Panc1 (cell line): ENCODE results near the gene GNA12. TPM values are rescaled to one million over a fixed set of nuclear protein-coding genes. Genes with fewer than 3 reads are reported as not detected.
A peak's percentile ranks its signal among the peaks of the same experiment; 100 is the strongest.

Experiments used
- ATAC-seq: fragments of 200-7000 bp; cut with Tn5 transposase; 2 replicates; pipeline ENCODE4 v1.9.1; 2020; ENCODE audit warnings: mild to moderate bottlenecking, moderate library complexity
- BruUV-seq: library from RNA; stranded (reverse); fragments of 400-500 nt; replicated peaks from 2 replicates; lab custom pipeline; 2021; lab: Mats Ljungman, UMichigan
- CTCF ChIA-PET: fragments of 300-600 bp; sonication (Branson Sonifier 250); formaldehyde crosslinking; loops from one replicate; lab custom pipeline; 2022; ENCODE audit warnings: antibody characterized with exemption; lab: Charles Lee
- POLR2A ChIA-PET: fragments of 300-600 bp; sonication (Branson Sonifier 250); formaldehyde crosslinking; loops from one replicate; lab custom pipeline; 2022; ENCODE audit warnings: antibody characterized with exemption; lab: Charles Lee
- DNase-seq: peaks from one replicate; pipeline ENCODE4 v3.0.0-alpha.2; 2010; ENCODE audit warnings: low read depth, low spot score
- H3K27ac ChIP-seq: 2 replicates; pipeline ENCODE4 v1.5.1; 2011; ENCODE audit warnings: mild to moderate bottlenecking, low read length, inconsistent platforms
- H3K27me3 ChIP-seq: fragments of 200-500 bp; sonication (Bioruptor generic); 2 replicates; pipeline ENCODE4 v1.6.0; 2014; ENCODE audit warnings: low read length, inconsistent platforms; ENCODE audit not compliant: control insufficient read depth, insufficient read depth
- H3K36me3 ChIP-seq: fragments of 200-500 bp; sonication (Bioruptor generic); 2 replicates; pipeline ENCODE4 v1.5.1; 2014; ENCODE audit warnings: inconsistent platforms, mild to moderate bottlenecking, low read length, moderate library complexity; ENCODE audit not compliant: control insufficient read depth, insufficient read depth
- H3K4me1 ChIP-seq: 2 replicates; pipeline ENCODE4 v1.5.1; 2011; ENCODE audit warnings: inconsistent platforms, mild to moderate bottlenecking, low read length, moderate library complexity; ENCODE audit not compliant: control insufficient read depth, insufficient read depth
- H3K4me3 ChIP-seq, 2 experiments: 2 replicates each; pipeline ENCODE4 v1.5.1; 2011 to 2012; ENCODE audit warnings: low read depth in 2 of 2, low read length in 2 of 2, mild to moderate bottlenecking in 2 of 2, inconsistent platforms in 1 of 2, moderate library complexity in 1 of 2
- H3K9me3 ChIP-seq: fragments of 200-500 bp; sonication (Bioruptor generic); 2 replicates; pipeline ENCODE4 v1.5.1; 2014; ENCODE audit warnings: low read depth, mild to moderate bottlenecking, inconsistent platforms, low read length, moderate library complexity; ENCODE audit not compliant: control insufficient read depth, insufficient read depth
- POLR2AphosphoS5 ChIP-seq: IDR thresholded peaks from 2 replicates; pipeline ENCODE4 v1.6.1; 2012; ENCODE audit warnings: mild to moderate bottlenecking, low read depth, low read length, moderate library complexity
- SIN3A ChIP-seq: IDR thresholded peaks from 2 replicates; pipeline ENCODE4 v1.6.1; 2012; ENCODE audit warnings: low read depth, mild to moderate bottlenecking, low read length, moderate library complexity, borderline replicate concordance; ENCODE audit not compliant: insufficient read depth
- TCF7L2 ChIP-seq: IDR thresholded peaks from 2 replicates; pipeline ENCODE4 v1.6.1; 2011; ENCODE audit warnings: mild to moderate bottlenecking, low read depth, low read length, inconsistent platforms
- in situ Hi-C: cut with HindIII; loops from 2 replicates; pipeline ENCODE4 v1.10.0; 2016; ENCODE audit warnings: low sequenced_read_pairs, low pct_unique_long_range_greater_than_20kb
- intact Hi-C: fragments of 100-400 bp; cut with micrococcal nuclease; formaldehyde crosslinking; loops from one replicate; pipeline ENCODE4 v1.10.0; 2022; ENCODE audit not compliant: unreplicated experiment
- total RNA-seq: library from RNA; stranded (reverse); gene quantifications from one replicate; pipeline ENCODE4 v1.2.1, GENCODE V29; 2021; ENCODE audit not compliant: unreplicated experiment
- TF ChIP-seq, protein P1 (sequence below): fragments of 450-650 bp; IDR thresholded peaks from 2 replicates; pipeline ENCODE4 v1.5.1; 2017; ENCODE audit warnings: mild to moderate bottlenecking
- TF ChIP-seq, protein P2 (sequence below), 2 experiments: IDR thresholded peaks; 2 replicates each; pipeline ENCODE4 v1.6.1; 2011 to 2012; ENCODE audit warnings: low read depth in 2 of 2, control low read depth in 1 of 2, low read length in 1 of 2, mild to moderate bottlenecking in 1 of 2, moderate library complexity in 1 of 2; ENCODE audit not compliant: insufficient read depth in 1 of 2

The GNA12 gene
- total RNA-seq, 1 experiment from 2014 or later = 139 TPM

DNA sequence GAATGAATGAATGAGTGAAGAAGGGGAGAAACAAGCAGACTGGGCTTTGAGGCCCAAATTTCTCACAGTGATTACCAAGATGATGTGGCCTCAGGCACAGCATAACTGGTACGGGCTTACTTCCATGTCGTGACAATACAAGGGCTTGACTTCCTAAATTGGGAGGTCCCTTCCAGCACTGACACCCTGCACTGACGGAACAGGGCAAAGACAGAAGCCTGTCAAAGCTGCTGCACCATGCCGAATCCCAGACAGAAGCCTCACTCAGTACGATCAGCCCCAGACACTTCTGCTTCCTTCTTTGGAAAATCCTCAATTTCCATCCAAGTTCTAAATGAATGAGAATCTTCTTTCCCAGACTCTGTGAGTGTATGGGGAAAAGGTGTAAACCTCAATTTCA, 51.9 kb downstream of the GNA12 start:
- no peak for ATAC-seq
- Histone ChIP-seq H3K4me1 (peaks cover 8% of the 10 kb centered on the region; the same call in 1 of the 2 replicates), H3K4me3 (no peak overlapping the region), H3K27ac (no peak overlapping the region), H3K36me3 (peaks cover 16% of the 10 kb centered on the region; the same call in 1 of the 2 replicates), H3K9me3 (no peaks in the 10 kb centered on the region), H3K27me3 (no peaks in the 10 kb centered on the region)
- CTCF ChIA-PET = no interaction called here
- TF ChIP-seq TCF7L2 (no peak), SIN3A (no peak), POLR2AphosphoS5 (no peak)
- TF ChIP-seq, protein P1, sequence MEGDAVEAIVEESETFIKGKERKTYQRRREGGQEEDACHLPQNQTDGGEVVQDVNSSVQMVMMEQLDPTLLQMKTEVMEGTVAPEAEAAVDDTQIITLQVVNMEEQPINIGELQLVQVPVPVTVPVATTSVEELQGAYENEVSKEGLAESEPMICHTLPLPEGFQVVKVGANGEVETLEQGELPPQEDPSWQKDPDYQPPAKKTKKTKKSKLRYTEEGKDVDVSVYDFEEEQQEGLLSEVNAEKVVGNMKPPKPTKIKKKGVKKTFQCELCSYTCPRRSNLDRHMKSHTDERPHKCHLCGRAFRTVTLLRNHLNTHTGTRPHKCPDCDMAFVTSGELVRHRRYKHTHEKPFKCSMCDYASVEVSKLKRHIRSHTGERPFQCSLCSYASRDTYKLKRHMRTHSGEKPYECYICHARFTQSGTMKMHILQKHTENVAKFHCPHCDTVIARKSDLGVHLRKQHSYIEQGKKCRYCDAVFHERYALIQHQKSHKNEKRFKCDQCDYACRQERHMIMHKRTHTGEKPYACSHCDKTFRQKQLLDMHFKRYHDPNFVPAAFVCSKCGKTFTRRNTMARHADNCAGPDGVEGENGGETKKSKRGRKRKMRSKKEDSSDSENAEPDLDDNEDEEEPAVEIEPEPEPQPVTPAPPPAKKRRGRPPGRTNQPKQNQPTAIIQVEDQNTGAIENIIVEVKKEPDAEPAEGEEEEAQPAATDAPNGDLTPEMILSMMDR = no peak
- TF ChIP-seq, protein P2, sequence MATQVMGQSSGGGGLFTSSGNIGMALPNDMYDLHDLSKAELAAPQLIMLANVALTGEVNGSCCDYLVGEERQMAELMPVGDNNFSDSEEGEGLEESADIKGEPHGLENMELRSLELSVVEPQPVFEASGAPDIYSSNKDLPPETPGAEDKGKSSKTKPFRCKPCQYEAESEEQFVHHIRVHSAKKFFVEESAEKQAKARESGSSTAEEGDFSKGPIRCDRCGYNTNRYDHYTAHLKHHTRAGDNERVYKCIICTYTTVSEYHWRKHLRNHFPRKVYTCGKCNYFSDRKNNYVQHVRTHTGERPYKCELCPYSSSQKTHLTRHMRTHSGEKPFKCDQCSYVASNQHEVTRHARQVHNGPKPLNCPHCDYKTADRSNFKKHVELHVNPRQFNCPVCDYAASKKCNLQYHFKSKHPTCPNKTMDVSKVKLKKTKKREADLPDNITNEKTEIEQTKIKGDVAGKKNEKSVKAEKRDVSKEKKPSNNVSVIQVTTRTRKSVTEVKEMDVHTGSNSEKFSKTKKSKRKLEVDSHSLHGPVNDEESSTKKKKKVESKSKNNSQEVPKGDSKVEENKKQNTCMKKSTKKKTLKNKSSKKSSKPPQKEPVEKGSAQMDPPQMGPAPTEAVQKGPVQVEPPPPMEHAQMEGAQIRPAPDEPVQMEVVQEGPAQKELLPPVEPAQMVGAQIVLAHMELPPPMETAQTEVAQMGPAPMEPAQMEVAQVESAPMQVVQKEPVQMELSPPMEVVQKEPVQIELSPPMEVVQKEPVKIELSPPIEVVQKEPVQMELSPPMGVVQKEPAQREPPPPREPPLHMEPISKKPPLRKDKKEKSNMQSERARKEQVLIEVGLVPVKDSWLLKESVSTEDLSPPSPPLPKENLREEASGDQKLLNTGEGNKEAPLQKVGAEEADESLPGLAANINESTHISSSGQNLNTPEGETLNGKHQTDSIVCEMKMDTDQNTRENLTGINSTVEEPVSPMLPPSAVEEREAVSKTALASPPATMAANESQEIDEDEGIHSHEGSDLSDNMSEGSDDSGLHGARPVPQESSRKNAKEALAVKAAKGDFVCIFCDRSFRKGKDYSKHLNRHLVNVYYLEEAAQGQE (IDR thresholded peaks at IDR 0.05; ENCODE audit: insufficient read depth in 1 of 2, low read depth in 2 of 2, low read length in 1 of 2) = no peak
- no peak for DNase-seq
- in situ Hi-C loops = no loop called here
- intact Hi-C loops = no loop called here
- POLR2A ChIA-PET = no interaction called here
- BruUV-seq = TSS peak; percentile 21

DNA sequence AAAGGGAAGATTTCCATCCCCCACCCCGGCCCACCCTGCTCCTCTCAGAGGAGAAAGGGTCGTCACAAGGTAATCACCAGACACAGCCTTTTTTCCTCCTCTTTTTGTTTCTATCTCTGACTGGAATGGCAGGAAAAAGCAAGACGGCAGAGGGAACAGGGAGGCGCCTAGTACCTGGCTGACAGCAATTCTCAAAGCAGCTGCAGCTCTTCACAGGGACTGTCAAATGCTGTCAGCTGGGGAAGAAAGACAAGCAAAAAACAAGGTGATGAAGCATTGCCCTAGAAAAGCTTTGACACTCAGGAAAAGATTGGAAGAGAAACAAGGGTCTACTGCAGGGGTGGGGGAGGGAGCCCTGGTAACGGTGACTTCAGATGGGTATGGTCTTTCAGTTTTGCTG, 52.7 kb downstream of the GNA12 start:
- no peak overlapping the region for H3K4me3 ChIP-seq
- no peak for DNase-seq
- no TSS peak for BruUV-seq
- H3K27ac ChIP-seq = no peak overlapping the region
- no peaks in the 10 kb centered on the region for H3K9me3 ChIP-seq
- intact Hi-C loops = no loop called here
- no peaks in the 10 kb centered on the region for H3K27me3 ChIP-seq
- no peak for ATAC-seq
- H3K36me3 ChIP-seq = peaks cover 16% of the 10 kb centered on the region; the same call in 1 of the 2 replicates
- in situ Hi-C loops = no loop called here
- H3K4me1 ChIP-seq = no peaks in the 10 kb centered on the region
- POLR2A ChIA-PET = no interaction called here
- no peak for TF ChIP-seq SIN3A
- TF ChIP-seq TCF7L2 = no peak
- no peak for TF ChIP-seq POLR2AphosphoS5
- TF ChIP-seq, protein P2 (IDR thresholded peaks at IDR 0.05; ENCODE audit: insufficient read depth in 1 of 2, low read depth in 2 of 2, low read length in 1 of 2) = no peak
- TF ChIP-seq, protein P1 = no peak
- CTCF ChIA-PET = no interaction called here
